Measurements from ENCODE around the gene ADAP1. TPM values are rescaled to one million over a fixed set of nuclear protein-coding genes. Genes with fewer than 3 reads are reported as not detected.

ADAP1 gene
- total RNA-seq, 1 experiment from 2014 or later: 34.0 TPM

DNA sequence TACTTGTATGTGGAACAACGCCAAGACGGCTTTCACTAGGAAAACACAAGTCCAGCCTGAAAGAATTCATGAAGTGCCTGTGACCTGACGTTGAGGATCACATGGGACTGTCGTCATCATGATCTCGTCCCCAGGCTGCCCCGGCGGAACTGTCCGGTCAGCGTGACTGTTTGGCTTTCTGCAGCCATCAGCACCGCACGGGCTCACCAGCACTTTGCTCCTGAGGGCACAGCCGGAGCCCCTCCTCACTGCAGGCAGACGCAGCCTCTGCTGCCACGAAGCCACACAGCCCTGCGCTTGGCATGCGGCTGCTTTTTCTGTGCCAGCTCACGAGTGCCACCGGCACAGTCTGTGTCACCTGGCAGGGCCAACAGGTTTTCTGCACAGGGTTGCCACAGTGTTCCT, 87.5 kb downstream of the ADAP1 start:
- TF ChIP-seq, protein P1, sequence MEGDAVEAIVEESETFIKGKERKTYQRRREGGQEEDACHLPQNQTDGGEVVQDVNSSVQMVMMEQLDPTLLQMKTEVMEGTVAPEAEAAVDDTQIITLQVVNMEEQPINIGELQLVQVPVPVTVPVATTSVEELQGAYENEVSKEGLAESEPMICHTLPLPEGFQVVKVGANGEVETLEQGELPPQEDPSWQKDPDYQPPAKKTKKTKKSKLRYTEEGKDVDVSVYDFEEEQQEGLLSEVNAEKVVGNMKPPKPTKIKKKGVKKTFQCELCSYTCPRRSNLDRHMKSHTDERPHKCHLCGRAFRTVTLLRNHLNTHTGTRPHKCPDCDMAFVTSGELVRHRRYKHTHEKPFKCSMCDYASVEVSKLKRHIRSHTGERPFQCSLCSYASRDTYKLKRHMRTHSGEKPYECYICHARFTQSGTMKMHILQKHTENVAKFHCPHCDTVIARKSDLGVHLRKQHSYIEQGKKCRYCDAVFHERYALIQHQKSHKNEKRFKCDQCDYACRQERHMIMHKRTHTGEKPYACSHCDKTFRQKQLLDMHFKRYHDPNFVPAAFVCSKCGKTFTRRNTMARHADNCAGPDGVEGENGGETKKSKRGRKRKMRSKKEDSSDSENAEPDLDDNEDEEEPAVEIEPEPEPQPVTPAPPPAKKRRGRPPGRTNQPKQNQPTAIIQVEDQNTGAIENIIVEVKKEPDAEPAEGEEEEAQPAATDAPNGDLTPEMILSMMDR (IDR thresholded peaks at IDR 0.05 in 2 of 3, conservative IDR thresholded peaks at IDR 0.05 in 1 of 3; ENCODE audit: borderline replicate concordance in 1 of 3, insufficient read depth in 1 of 3, low read depth in 2 of 3, low read length in 2 of 3): no peak
- TF ChIP-seq, protein P2, sequence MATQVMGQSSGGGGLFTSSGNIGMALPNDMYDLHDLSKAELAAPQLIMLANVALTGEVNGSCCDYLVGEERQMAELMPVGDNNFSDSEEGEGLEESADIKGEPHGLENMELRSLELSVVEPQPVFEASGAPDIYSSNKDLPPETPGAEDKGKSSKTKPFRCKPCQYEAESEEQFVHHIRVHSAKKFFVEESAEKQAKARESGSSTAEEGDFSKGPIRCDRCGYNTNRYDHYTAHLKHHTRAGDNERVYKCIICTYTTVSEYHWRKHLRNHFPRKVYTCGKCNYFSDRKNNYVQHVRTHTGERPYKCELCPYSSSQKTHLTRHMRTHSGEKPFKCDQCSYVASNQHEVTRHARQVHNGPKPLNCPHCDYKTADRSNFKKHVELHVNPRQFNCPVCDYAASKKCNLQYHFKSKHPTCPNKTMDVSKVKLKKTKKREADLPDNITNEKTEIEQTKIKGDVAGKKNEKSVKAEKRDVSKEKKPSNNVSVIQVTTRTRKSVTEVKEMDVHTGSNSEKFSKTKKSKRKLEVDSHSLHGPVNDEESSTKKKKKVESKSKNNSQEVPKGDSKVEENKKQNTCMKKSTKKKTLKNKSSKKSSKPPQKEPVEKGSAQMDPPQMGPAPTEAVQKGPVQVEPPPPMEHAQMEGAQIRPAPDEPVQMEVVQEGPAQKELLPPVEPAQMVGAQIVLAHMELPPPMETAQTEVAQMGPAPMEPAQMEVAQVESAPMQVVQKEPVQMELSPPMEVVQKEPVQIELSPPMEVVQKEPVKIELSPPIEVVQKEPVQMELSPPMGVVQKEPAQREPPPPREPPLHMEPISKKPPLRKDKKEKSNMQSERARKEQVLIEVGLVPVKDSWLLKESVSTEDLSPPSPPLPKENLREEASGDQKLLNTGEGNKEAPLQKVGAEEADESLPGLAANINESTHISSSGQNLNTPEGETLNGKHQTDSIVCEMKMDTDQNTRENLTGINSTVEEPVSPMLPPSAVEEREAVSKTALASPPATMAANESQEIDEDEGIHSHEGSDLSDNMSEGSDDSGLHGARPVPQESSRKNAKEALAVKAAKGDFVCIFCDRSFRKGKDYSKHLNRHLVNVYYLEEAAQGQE (IDR thresholded peaks at IDR 0.05; ENCODE audit: low read depth): no peak
- no peak for TF ChIP-seq EGR1 (IDR thresholded peaks at IDR 0.05; ENCODE audit: low read depth)
- TF ChIP-seq POLR2A (IDR thresholded peaks at IDR 0.05; ENCODE audit: borderline replicate concordance, extremely low read depth, insufficient read depth, insufficient read length): no peak
- TF ChIP-seq SIN3A (IDR thresholded peaks at IDR 0.05; ENCODE audit: low read depth): no peak
- no peak for TF ChIP-seq EZH2phosphoT487 (IDR thresholded peaks at IDR 0.05; ENCODE audit: borderline replicate concordance)
- TF ChIP-seq YY1 (IDR thresholded peaks at IDR 0.05; ENCODE audit: extremely low read depth, insufficient replicate concordance, low read depth, low read length): no peak
- no peak for TF ChIP-seq SP1 (IDR thresholded peaks at IDR 0.05; ENCODE audit: low read depth)
- no peak for TF ChIP-seq CEBPB (IDR thresholded peaks at IDR 0.05; ENCODE audit: low read depth)
- no peak for TF ChIP-seq FOSL1 (IDR thresholded peaks at IDR 0.05; ENCODE audit: low read depth)
- no peak for TF ChIP-seq ZFX (IDR thresholded peaks at IDR 0.05)
- TF ChIP-seq, protein P3, sequence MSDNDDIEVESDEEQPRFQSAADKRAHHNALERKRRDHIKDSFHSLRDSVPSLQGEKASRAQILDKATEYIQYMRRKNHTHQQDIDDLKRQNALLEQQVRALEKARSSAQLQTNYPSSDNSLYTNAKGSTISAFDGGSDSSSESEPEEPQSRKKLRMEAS (IDR thresholded peaks at IDR 0.05): no peak
- TF ChIP-seq SRF (IDR thresholded peaks at IDR 0.05; ENCODE audit: low read depth): no peak
- no peak for TF ChIP-seq POLR2AphosphoS5 (IDR thresholded peaks at IDR 0.05; ENCODE audit: low read depth, low read length)
- TF ChIP-seq EZH2 (IDR thresholded peaks at IDR 0.05): no peak
- no peak for TF ChIP-seq TCF7L2 (IDR thresholded peaks at IDR 0.05; ENCODE audit: borderline replicate concordance, extremely low read depth, insufficient read depth, insufficient read length)
- TF ChIP-seq ZNF274 (IDR thresholded peaks at IDR 0.05; ENCODE audit: low read depth, low read length): no peak
- TF ChIP-seq, protein P4, sequence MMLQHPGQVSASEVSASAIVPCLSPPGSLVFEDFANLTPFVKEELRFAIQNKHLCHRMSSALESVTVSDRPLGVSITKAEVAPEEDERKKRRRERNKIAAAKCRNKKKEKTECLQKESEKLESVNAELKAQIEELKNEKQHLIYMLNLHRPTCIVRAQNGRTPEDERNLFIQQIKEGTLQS (IDR thresholded peaks at IDR 0.05): no peak
- no peak for TF ChIP-seq CBX3 (IDR thresholded peaks at IDR 0.05; ENCODE audit: low read depth)
- Histone ChIP-seq H3K27ac (ENCODE audit: low read depth, low read length) (0 out of 2 replicates have a peak overlapping the region, but pooled peaks have one; percentile 18), H4K20me1 (ENCODE audit: insufficient read depth) (no peaks in the 10 kb centered on the region), H3K79me2 (ENCODE audit: insufficient read depth, low read length) (peaks cover 12% of the 10 kb centered on the region; the same call in 1 of the 2 replicates), H3K9me3 (ENCODE audit: control insufficient read depth in 1 of 2, insufficient read depth in 1 of 2, low read depth in 1 of 2, low read length in 2 of 2) (no peaks in the 10 kb centered on the region), H3K4me3 (replicated peaks in 1 of 2; ENCODE audit: low read depth in 1 of 2, low read length in 2 of 2) (no peak overlapping the region), H3K36me3 (ENCODE audit: control insufficient read depth in 1 of 2, insufficient read depth in 2 of 2, low read length in 2 of 2) (peaks cover 31 to 35% of the 10 kb centered on the region in 2 experiments), H3K9me2 (ENCODE audit: insufficient read depth) (no peaks in the 10 kb centered on the region), H2AFZ (ENCODE audit: low read depth, low read length, poor library complexity, severe bottlenecking) (no peak overlapping the region), H3K27me3 (ENCODE audit: insufficient read depth, low read length) (no peaks in the 10 kb centered on the region), H3K4me1 (ENCODE audit: control insufficient read depth in 1 of 2, insufficient read depth in 2 of 2, low read length in 2 of 2) (peaks cover 0 to 4% of the 10 kb centered on the region in 2 experiments; a peak in 1 of 4 replicates), H3K9ac (ENCODE audit: low read length) (no peak overlapping the region), H3K4me2 (ENCODE audit: low read length) (no peak overlapping the region)
- POLR2A ChIA-PET: no interaction called here
- ATAC-seq (0 out of 2 replicates have a peak, but pooled peaks have one; percentile 7), DNase-seq (ENCODE audit: low read depth, low spot score) (no peak)
- CTCF ChIA-PET: no interaction called here
- intact Hi-C loops (cut with micrococcal nuclease): no loop called here
- no TSS peak for BruUV-seq (replicated peaks)
- RAD21 ChIA-PET (ENCODE audit: low non-redundant PET in 1 of 2, low total read pairs in 2 of 2, uncharacterized antibody in 2 of 2, unreplicated experiment in 2 of 2): no interaction called here
